C4-2B (cell line): ENCODE measurements around the gene LMOD1.

Source experiments
- ZFX ChIP-seq: fragments of 450-650 bp; IDR thresholded peaks from 2 replicates; pipeline ENCODE4 v1.6.1; 2017
- TF ChIP-seq, protein P1 (sequence below): fragments of 450-650 bp; conservative IDR thresholded peaks from 2 replicates; pipeline ENCODE4 v1.5.1; 2017; ENCODE audit warnings: mild to moderate bottlenecking

DNA sequence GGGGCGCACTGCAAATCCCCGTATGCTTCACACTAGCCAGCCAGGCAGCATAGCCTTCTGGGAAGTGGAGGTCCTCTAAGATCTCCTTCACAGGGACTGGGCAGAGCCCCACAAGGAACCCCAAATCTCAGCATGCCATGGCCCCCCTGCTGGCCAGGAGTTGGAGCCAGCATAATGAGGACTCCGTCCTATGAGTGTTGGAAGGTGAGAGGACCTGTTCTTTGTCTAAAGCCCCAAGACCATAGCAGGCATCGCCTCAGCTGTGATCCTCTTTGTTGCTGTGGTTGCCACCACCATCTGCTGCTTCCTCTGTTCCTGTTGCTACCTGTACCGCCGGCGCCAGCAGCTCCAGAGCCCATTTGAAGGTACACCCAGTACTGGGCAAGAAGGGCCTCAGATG lies 56.1 kb downstream of the LMOD1 start:
- TF ChIP-seq, protein P1, sequence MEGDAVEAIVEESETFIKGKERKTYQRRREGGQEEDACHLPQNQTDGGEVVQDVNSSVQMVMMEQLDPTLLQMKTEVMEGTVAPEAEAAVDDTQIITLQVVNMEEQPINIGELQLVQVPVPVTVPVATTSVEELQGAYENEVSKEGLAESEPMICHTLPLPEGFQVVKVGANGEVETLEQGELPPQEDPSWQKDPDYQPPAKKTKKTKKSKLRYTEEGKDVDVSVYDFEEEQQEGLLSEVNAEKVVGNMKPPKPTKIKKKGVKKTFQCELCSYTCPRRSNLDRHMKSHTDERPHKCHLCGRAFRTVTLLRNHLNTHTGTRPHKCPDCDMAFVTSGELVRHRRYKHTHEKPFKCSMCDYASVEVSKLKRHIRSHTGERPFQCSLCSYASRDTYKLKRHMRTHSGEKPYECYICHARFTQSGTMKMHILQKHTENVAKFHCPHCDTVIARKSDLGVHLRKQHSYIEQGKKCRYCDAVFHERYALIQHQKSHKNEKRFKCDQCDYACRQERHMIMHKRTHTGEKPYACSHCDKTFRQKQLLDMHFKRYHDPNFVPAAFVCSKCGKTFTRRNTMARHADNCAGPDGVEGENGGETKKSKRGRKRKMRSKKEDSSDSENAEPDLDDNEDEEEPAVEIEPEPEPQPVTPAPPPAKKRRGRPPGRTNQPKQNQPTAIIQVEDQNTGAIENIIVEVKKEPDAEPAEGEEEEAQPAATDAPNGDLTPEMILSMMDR: no peak
- no peak for TF ChIP-seq ZFX
